HG03060 (cell line): ENCODE results near the gene CNGA1.
"Not testable (repeated sequence)": the region's sequence is repeated elsewhere in the genome, so short reads cannot be mapped to it uniquely, and the experiment has no call there.

ENCODE experiments used
- ATAC-seq: cut with Tn5 transposase; IDR thresholded peaks from one replicate; pipeline ENCODE4 v1.9.1; 2021; ENCODE audit warnings: low read depth, moderate number of reproducible peaks; ENCODE audit not compliant: unreplicated experiment

CNGA1 gene

DNA sequence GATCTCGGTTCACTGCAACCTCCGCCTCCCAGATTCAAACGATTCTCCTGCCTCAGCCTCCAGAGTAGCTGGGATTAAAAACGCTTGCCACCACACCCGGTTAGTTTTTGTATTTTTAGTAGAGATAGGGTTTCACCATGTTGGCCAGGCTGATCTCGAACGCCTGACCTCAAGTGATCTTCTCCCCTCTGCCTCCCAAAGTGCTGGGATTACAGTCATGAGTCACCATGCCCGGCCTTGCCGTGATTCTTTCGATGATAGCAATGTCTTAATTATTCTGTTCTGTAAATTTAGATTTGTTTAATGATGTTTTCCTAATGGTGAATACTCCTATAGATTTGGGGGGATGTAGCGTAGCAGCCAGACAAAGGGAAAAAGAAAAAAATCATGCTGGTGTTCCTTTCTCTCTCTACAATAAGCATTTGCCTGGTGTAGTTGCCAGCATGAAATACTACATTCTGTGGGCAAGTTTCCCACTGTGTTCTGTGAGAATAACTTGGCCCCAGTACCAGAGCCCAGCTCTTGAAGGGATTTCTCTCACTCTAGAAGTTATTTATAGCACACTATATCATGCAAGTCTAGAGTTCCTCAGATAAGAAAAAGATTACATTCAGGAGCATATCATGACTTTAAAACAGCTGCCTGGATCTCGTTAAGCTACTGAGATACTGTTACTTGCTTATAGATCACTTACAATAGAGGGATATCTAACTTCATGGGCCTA, 15.5 kb upstream of the CNGA1 start:
- no peak for ATAC-seq

- no peak for ATAC-seq
Observed at GRCh38 chr4:48030470-48030869, 14.0 kb upstream of the CNGA1 start.

- peak; percentile 74 for ATAC-seq
Observed at GRCh38 chr4:48028696-48029095, 12.2 kb upstream of the CNGA1 start.

DNA sequence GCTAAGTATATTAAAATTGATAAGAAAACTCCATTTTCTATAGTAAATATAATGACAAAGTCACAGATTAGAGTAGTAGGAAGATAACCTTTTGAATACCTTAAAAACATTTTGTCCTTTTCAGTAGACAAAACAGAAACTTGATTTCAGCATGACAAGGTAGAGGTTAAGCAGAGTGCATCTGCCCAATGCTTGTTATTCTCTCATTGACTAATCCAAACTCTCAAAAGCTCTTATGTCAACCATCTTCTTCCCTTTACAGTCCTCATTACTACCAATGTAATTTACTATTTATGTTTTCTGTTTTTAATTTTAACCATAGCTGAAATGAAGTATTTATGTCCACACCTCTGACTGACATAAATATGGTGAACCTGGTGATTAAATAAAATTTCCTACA, 11.2 kb upstream of the CNGA1 start:
- peak; percentile 71 for ATAC-seq

- no peak for ATAC-seq
Observed at GRCh38 chr4:48025005-48025404, 8.5 kb upstream of the CNGA1 start.

- ATAC-seq, result no peak
Observed at GRCh38 chr4:48024522-48024921, 8.0 kb upstream of the CNGA1 start.

DNA sequence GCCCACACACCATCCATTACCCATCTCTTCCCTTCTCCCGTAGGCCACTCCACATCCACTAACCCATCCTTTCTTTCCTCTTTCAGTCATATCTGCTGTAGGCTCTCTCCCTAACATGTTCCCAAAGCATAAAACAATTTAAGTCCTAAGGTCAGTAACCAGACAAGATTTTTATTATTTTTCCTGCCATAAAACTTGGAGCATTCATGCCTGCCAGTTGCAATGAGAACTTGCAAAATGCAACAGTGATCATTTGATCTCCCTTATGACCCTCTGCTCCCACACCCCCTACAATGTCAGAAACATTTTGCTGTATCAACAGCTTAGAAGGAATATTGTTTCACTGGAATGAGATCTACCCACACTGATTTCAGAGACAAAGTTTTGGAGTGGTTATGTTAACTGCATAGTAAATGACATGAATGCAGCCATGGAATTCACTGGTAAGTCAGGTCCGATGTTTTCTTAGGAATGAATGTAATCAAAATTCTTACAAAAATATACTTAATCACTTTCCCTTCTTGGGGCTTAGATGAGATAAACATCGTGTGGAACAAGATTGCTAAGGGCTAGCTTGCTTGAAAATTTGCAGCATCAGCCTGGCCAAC, 5.8 kb upstream of the CNGA1 start:
- ATAC-seq, result no peak

GRCh38 chr4:48021100-48021499, 4.6 kb upstream of the CNGA1 start:
- no peak for ATAC-seq

DNA sequence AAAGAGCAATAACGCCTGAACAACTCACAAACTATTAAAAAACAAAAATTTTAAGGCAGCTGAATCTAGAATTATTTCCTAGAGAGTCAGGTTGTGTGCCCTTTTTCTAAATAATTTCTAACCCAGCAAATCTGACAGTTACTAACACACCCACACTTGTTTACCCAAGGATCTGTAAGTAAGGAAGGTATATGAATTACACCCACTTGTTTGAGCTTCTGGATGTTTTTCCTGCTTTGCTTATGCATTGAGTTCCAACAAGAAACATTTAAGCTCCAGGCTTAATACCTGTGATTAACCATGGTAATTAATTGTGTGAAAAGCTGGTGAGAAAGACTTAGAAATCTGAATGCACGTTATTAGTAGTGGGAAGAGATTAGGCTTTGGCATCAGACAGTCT, 1.6 kb upstream of the CNGA1 start:
- no peak for ATAC-seq

DNA sequence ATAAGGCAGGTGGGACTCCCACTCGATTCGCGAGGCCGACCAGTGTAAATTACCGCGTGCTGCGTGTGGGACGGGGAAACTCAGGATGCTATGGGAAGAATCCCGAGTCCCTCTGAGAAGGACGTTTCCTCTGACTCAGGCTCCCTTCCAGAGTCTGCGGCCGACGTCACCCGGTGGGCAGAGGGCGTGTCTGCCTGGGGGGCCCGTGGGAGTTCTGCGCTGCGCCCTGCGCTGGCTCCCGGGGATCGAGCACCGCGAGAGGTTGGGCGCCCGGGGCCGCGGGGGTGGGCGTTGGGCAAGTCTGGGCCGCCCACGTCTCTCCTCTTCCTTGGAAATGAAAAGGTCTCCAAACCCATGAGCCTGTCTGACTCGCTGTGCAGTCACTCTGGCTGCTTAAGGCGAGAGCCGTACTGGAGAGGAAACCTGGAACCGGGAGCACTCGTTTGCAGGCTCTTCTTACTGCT, 659 bp upstream of the CNGA1 start:
- no peak for ATAC-seq

DNA sequence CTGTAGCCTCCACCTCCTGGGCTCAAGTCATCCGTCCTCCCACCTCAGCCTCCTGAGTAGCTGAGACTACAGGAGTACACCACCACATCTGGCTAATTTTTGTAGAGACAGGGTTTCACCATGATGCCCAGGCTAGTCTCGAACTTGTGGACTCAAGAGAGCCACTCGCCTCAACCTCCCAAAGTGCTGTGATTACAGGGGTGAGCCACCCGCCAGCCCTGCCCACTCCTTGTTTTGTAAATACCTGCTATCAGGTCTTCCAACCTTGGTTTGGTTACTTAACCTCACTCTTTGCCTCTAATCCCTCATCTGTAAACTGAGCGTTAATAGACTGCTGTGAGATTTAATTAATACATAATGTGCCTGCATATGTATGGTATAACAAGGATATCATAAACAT, 803 bp downstream of the CNGA1 start:
- no peak for ATAC-seq

DNA sequence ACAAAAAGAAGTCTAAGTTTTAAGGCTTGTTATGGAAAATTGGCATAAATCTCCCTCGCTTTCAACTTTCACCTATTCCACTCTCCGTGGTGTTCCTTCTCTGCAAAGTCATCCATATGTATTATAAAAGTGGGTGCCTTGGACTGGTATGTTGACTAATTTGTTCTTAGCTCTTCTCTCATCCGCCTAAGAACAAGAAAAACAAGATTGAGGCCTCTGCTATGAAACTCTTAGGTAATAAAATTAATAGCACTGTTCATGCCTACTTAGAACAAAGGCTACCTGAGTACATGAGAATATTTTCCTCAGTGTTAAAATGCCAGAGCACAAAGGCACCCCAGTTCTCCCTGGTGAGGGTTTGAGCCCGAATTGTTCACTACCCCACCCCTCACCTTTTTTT, 1.3 kb downstream of the CNGA1 start:
- no peak for ATAC-seq

GRCh38 chr4:48012824-48013223, 3.7 kb downstream of the CNGA1 start:
- ATAC-seq, result no peak

GRCh38 chr4:48011722-48012121, 4.8 kb downstream of the CNGA1 start:
- ATAC-seq, result no peak

- not testable (repeated sequence) for ATAC-seq
Observed at GRCh38 chr4:48010906-48011305, 5.6 kb downstream of the CNGA1 start.

DNA sequence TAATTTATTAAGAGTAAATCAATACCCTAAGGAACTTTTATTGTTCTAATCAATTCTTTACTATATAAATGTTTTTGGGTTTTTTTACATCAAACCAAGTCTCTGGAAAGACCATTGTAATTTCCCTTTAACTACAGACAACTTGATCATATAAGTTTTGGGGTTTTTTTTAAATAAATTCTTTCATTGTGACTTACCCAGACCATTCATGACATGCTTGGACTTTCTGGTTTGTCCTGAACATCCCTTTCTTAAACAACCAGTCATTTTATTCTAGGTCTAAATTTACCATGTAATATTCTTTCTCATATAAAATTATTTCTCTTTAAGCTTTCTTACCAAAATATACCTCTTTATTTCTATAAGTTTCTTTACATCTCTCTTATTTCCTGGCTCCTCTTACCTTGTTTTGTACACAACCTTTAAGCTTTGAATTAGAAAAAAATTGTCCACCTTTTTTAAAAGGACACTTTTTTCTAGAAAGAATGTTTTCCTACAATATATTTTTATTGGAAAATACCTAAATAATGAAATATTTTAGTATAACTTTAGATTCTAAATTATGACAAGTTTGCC, 8.4 kb downstream of the CNGA1 start:
- no peak for ATAC-seq

DNA sequence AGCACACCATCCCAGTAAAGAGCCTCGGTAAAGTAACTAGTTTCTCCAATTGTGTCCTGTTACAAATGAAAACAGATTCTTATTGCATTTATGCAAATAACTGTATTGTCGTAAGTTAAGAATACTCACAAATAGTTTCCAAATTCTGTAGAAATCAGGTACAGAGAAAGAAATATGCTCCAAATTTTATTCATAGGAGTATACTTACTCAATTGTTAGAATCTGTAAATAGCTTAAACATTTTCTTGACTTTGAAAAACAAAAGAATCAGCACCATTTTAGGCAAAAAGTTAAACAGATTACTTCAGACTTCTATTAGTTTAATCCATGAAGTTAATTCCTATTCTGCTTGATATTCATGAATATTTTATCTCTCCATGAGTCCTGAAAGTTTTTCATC, 10.7 kb downstream of the CNGA1 start:
- ATAC-seq, result no peak

- not testable (repeated sequence) for ATAC-seq
Observed at GRCh38 chr4:48003568-48003967, 12.9 kb downstream of the CNGA1 start.

DNA sequence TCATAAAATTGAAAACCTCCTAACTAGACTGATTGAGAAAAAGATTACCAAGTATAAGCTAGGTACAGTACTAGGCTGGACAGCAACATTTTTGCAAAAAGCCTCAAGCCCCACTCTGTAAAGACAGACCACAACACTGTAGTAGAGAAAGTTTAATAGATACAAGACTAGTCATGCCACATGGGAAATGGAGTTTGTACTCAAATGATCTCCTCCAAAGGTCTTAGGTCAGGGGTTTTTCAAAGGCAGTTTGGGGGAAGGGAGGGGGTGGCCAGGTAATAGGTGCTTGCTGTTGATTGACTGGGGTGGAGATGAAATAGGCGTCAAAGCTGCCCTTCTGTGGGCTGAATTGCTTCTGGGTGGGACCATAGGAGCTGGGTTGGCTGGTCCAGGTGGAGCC, 14.2 kb downstream of the CNGA1 start:
- ATAC-seq, result no peak

GRCh38 chr4:47996021-47996420, 20.5 kb downstream of the CNGA1 start:
- ATAC-seq, result no peak

DNA sequence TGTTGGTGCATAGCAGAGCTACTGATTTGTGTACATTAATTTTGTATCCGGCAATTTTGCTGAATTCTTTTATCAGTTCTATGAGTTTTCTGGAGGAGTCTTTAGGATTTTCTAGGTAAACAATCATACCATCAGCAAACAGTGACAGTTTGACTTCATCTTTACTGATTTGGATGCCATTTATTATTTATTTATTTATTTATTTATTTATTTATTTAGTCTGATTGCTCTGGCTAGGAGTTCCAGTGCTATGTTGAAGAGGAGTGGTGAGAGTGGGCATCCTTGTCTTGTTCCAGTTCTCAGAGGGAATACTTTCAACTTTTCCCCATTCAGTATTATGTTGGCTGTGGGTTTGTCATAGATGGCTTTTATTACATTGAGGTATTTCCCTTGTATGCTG, 24.0 kb downstream of the CNGA1 start:
- not testable (repeated sequence) for ATAC-seq

DNA sequence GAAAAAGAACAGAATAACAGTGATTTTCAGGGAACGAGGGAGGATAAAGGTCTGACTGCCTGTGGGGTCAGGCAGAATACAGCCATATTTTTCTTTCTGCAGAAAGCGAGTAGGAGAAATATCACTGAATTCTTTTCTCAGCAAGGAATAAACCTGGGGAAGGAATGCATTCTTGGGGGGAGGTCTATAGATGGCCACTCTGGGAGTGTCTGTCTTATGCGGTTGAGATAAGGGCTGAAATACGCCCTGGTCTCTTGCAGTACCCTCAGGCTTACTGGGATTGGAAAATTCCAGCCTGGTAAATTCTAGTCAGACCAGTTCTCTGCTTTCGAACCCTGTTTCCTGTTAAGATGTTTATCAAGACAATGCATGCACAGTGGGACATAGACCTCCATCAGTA, 26.3 kb downstream of the CNGA1 start:
- no peak for ATAC-seq
